ENCODE measurements around the gene DENND5B. TPM values are rescaled to one million over a fixed set of nuclear protein-coding genes. Genes with fewer than 3 reads are reported as not detected.

The DENND5B gene
- total and polyA plus RNA-seq, 2 of the 4 experiments (the other 2 are of a cell fraction) = 5.5 to 13.4 TPM

DNA sequence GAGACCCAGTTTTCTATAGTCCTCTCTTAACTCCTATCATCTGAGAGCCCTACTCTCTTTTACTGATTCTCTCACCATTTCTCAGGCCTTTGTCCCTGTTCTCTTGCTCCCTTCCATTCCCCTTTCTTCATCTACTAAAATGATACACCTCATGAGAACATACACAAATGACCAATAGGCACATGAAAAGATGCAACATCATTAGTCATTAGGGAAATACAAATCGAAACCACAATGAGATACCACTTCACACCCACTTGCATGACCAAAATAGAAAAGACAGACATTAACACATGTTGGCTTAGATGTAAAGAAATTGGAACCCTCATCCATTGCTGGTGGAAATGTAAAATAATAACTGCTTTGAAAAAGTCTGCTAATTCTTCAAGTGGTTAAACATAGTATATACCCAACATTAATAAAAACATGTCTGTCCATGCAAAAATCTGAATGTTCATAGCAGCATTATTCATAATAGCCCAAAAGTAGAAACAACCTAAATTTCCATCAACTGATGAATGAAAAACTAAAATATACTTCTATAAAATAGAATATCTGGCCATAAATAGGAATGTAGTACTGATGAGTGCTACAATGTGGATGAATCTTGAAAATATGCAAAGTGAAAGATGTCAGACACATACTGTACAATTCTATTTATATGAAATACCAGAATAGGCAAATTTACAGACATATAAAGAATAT, 66.0 kb downstream of the DENND5B start:
- H2BK20ac ChIP-seq (ENCODE audit: low read depth, low read length) = peak overlapping the region; percentile 82; the same call in 1 of the 2 replicates
- peak overlapping the region; percentile 80; the same call in 1 of the 2 replicates for H3K14ac ChIP-seq (replicated peaks; ENCODE audit: low read depth, low read length)
- no peaks in the 10 kb centered on the region for H3K27me3 ChIP-seq (ENCODE audit: control insufficient read depth, insufficient read depth, low read length)
- peak overlapping the region; percentile 33; the same call in 1 of the 2 replicates for H3K4ac ChIP-seq (ENCODE audit: low read depth, low read length)
- intact Hi-C loops (cut with micrococcal nuclease) = loop anchor here (5.0 kb wide), 1 partner anchor 112 kb away; no protein-coding TSS in a partner anchor
- ChIA-PET POLR2A (ENCODE audit: unreplicated experiment) (no interaction called here), CTCF (no interaction called here)
- BruUV-seq (replicated peaks) = no TSS peak
- in situ Hi-C loops (cut with MboI; ENCODE audit: low sequenced_read_pairs) = no loop called here
- no peak overlapping the region for H2AFZ ChIP-seq (replicated peaks; ENCODE audit: low read length, poor library complexity)
- H3K79me1 ChIP-seq (ENCODE audit: low read depth in 1 of 2, low read length in 2 of 2) = peaks cover 17 to 49% of the 10 kb centered on the region in 2 experiments
- DNase-seq (peak; percentile 79), ATAC-seq (ENCODE audit: low read depth) (peak; percentile 30; the same call in 1 of the 2 replicates)
- dilution Hi-C loops (cut with HindIII; ENCODE audit: low sequenced_read_pairs, unreplicated experiment) = no loop called here
- H2BK120ac ChIP-seq (ENCODE audit: low read depth, low read length) = peak overlapping the region; percentile 17; the same call in 1 of the 2 replicates
- peak overlapping the region; percentile 30 for H2BK5ac ChIP-seq (ENCODE audit: low read depth, low read length, poor library complexity, severe bottlenecking)
- no peaks in the 10 kb centered on the region for H3K36me3 ChIP-seq (ENCODE audit: control insufficient read depth, insufficient read depth, low read length)
- H4K5ac ChIP-seq (ENCODE audit: low read depth, low read length) = peak overlapping the region; percentile 33; the same call in 1 of the 2 replicates
- H3K9me3 ChIP-seq (ENCODE audit: control insufficient read depth, insufficient read depth, low read length) = no peaks in the 10 kb centered on the region
- H3K4me2 ChIP-seq (ENCODE audit: low read depth, low read length) = peak overlapping the region; percentile 12; the same call in 1 of the 2 replicates
- peak overlapping the region; percentile 22; the same call in 1 of the 2 replicates for H3K18ac ChIP-seq (ENCODE audit: low read depth, low read length)
- H3K9me1 ChIP-seq (ENCODE audit: insufficient read depth, low read length) = peaks cover 9% of the 10 kb centered on the region
- H3K9ac ChIP-seq (ENCODE audit: low read depth, low read length) = no peak overlapping the region
- no peak overlapping the region; the same call in 1 of the 2 replicates for H3K23ac ChIP-seq (ENCODE audit: low read depth, low read length)
- H4K8ac ChIP-seq (ENCODE audit: low read depth in 2 of 2, low read length in 2 of 2) = peak overlapping the region in 1 of 2 experiments; percentile 19; a peak in 2 of 4 replicates
- H3K27ac ChIP-seq (ENCODE audit: insufficient read depth, low read length) = no peak overlapping the region
- peak overlapping the region; percentile 2; the same call in 1 of the 3 replicates for H2BK15ac ChIP-seq (ENCODE audit: low read depth, low read length)
- H4K20me1 ChIP-seq (ENCODE audit: insufficient read depth, low read length) = no peaks in the 10 kb centered on the region
- no peak overlapping the region for H3K4me3 ChIP-seq (ENCODE audit: insufficient read depth, low read depth, low read length)
- peak overlapping the region; percentile 76; the same call in 1 of the 2 replicates for H2AK5ac ChIP-seq (ENCODE audit: low read depth, low read length)
- H2AK9ac ChIP-seq (replicated peaks; ENCODE audit: low read depth, low read length, poor library complexity) = no peak overlapping the region
- TF ChIP-seq BHLHE40 (IDR thresholded peaks at IDR 0.05; ENCODE audit: low read depth, low read length) (peak; percentile 85), NFE2L2 (IDR thresholded peaks at IDR 0.05; ENCODE audit: low read depth, low read length) (no peak), CEBPB (IDR thresholded peaks at IDR 0.05; ENCODE audit: low read depth, low read length) (peak; percentile 70), FOS (IDR thresholded peaks at IDR 0.05; ENCODE audit: low read depth, low read length) (0 out of 2 replicates have a peak, but pooled peaks have one; percentile 27), RFX5 (IDR thresholded peaks at IDR 0.05; ENCODE audit: low read depth, low read length) (peak; percentile 59; the same call in 1 of the 2 replicates)
- peaks cover 9% of the 10 kb centered on the region for H3K4me1 ChIP-seq (ENCODE audit: control insufficient read depth, insufficient read depth, low read length)
- H4K91ac ChIP-seq (ENCODE audit: insufficient read depth, low read depth, low read length) = peak overlapping the region; percentile 49; the same call in 1 of the 2 replicates
- H3K56ac ChIP-seq (ENCODE audit: extremely low read depth, insufficient read depth, low read length) = no peak overlapping the region
- WGBS, 2 experiments (ENCODE audit: extremely low coverage in 2 of 2, insufficient read length in 1 of 2) = no CpG with 5 or more reads among the region's 1 CpG

Measured in IMR-90 (cell line).